ENCODE measurements around the gene SPPL2B. TPM values are rescaled to one million over a fixed set of nuclear protein-coding genes. Genes with fewer than 3 reads are reported as not detected.

Gene SPPL2B
- total and polyA plus RNA-seq, 8 donors: 36.4 to 226 (median 52.8) TPM

GRCh38 chr19:2339644-2340310, 11.3 kb downstream of the SPPL2B start:
- peak in 2 of 6 donors; percentile 10 to 64 for DNase-seq

GRCh38 chr19:2340496-2341243, 12.2 kb downstream of the SPPL2B start:
- H3K4me3 ChIP-seq: no peak overlapping the region
- H3K27me3 ChIP-seq: no peaks in the 10 kb centered on the region
- intact Hi-C loops (cut with DNase I): no loop called here
- DNase-seq (peak in 2 of 6 donors; percentile 18 to 59), ATAC-seq (no peak), FAIRE-seq (no peak)
- 92 to 93% methylated on average over 31 to 38 of the region's 38 CpGs for WGBS, 2 donors
- TF ChIP-seq, protein P1, sequence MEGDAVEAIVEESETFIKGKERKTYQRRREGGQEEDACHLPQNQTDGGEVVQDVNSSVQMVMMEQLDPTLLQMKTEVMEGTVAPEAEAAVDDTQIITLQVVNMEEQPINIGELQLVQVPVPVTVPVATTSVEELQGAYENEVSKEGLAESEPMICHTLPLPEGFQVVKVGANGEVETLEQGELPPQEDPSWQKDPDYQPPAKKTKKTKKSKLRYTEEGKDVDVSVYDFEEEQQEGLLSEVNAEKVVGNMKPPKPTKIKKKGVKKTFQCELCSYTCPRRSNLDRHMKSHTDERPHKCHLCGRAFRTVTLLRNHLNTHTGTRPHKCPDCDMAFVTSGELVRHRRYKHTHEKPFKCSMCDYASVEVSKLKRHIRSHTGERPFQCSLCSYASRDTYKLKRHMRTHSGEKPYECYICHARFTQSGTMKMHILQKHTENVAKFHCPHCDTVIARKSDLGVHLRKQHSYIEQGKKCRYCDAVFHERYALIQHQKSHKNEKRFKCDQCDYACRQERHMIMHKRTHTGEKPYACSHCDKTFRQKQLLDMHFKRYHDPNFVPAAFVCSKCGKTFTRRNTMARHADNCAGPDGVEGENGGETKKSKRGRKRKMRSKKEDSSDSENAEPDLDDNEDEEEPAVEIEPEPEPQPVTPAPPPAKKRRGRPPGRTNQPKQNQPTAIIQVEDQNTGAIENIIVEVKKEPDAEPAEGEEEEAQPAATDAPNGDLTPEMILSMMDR (IDR thresholded peaks at IDR 0.05): no peak
- no peak overlapping the region for H3K27ac ChIP-seq
- H3K4me1 ChIP-seq: no peaks in the 10 kb centered on the region
- H3K9me3 ChIP-seq: no peaks in the 10 kb centered on the region
- H3K36me3 ChIP-seq: peaks cover 0 to 5% (median 0%) of the 10 kb centered on the region in 3 donors

More at GRCh38 chr19:2339644-2340310, 11.3 kb downstream of the SPPL2B start:
- no peak for ATAC-seq
- TF ChIP-seq, protein P1 (IDR thresholded peaks at IDR 0.05): no peak
- intact Hi-C loops (cut with DNase I): no loop called here
- FAIRE-seq: no peak
- peaks cover 0 to 5% (median 0%) of the 10 kb centered on the region in 3 donors for H3K36me3 ChIP-seq
- H3K27ac ChIP-seq: no peak overlapping the region
- no peaks in the 10 kb centered on the region for H3K9me3 ChIP-seq
- no peaks in the 10 kb centered on the region for H3K4me1 ChIP-seq
- 93 to 95% methylated on average over 51 to 52 of the region's 52 CpGs for WGBS, 2 donors
- H3K4me3 ChIP-seq: no peak overlapping the region
- H3K27me3 ChIP-seq: no peaks in the 10 kb centered on the region

DNA sequence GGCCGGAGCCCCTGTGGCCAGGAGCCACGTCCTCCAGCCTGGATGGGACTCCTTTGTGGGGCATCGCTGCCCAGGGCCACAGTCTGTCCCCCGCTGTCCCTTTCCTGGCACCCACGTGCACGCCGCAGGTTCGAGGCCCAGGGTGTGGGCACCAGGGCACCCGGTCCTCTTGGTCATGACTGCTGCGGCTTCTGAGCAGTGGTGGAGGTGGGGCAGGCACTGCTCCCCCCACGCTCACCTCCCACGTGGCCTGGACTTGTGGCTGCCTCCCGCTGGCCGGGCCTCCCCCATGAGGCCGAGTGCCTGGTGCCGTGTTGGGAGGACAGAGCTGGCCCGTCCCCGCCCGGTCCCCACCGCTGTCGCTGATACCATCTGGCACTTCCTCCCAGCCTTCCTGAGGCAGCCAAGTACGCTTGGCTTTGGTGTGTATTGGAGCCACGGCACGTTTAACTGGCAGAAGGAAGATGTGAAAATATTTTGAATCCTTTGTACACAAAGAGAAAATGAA, 12.8 kb downstream of the SPPL2B start:
- intact Hi-C loops (cut with DNase I): no loop called here
- H3K4me1 ChIP-seq: no peaks in the 10 kb centered on the region
- H3K27ac ChIP-seq: no peak overlapping the region
- peak in 2 of 6 donors; percentile 22 to 60 for DNase-seq
- H3K4me3 ChIP-seq: no peak overlapping the region
- peaks cover 0 to 5% (median 0%) of the 10 kb centered on the region in 3 donors for H3K36me3 ChIP-seq
- TF ChIP-seq, protein P1 (IDR thresholded peaks at IDR 0.05): no peak
- FAIRE-seq: no peak
- no peaks in the 10 kb centered on the region for H3K27me3 ChIP-seq
- WGBS, 2 donors: 87 to 90% methylated on average over 24 of the region's 24 CpGs
- ATAC-seq: no peak
- H3K9me3 ChIP-seq: no peaks in the 10 kb centered on the region

DNA sequence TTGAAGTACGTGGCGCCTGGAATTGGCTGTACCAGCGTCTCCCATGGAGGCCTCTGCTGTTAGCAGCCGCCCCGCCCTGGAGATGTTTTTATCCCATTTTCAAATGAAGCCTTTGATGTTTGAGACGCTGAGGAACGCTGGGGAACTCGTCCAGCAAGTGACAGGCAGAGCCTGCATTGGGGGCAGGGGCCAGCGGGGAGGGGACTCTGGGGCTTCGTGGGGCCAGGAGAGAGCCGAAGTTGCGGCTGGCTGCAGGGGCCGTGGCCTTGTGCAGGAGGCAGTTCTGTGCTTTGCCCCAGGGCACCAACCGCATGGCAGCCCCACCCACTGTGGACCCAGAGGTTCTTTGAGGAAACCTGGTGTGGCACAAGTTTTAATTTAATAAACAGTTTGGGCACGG, 13.5 kb downstream of the SPPL2B start:
- DNase-seq: peak in 2 of 6 donors; percentile 10 to 56

More for the DNA sequence above, 13.5 kb downstream of the SPPL2B start:
- intact Hi-C loops (cut with DNase I): no loop called here
- TF ChIP-seq, protein P1 (IDR thresholded peaks at IDR 0.05): no peak
- FAIRE-seq: no peak
- no peak overlapping the region for H3K4me3 ChIP-seq
- ATAC-seq: no peak
- H3K36me3 ChIP-seq: peaks cover 0 to 5% (median 0%) of the 10 kb centered on the region in 3 donors
- H3K27ac ChIP-seq: no peak overlapping the region
- no peaks in the 10 kb centered on the region for H3K4me1 ChIP-seq
- WGBS, 2 donors: 91 to 93% methylated on average over 15 of the region's 15 CpGs
- no peaks in the 10 kb centered on the region for H3K27me3 ChIP-seq
- H3K9me3 ChIP-seq: no peaks in the 10 kb centered on the region
